ENCODE measurements around the gene ARMC8. TPM values are rescaled to one million over a fixed set of nuclear protein-coding genes. Genes with fewer than 3 reads are reported as not detected.
A peak's percentile ranks its signal among the peaks of the same experiment; 100 is the strongest.

The ARMC8 gene
- total RNA-seq, 1 experiment from 2014 or later = 63.6 TPM

DNA sequence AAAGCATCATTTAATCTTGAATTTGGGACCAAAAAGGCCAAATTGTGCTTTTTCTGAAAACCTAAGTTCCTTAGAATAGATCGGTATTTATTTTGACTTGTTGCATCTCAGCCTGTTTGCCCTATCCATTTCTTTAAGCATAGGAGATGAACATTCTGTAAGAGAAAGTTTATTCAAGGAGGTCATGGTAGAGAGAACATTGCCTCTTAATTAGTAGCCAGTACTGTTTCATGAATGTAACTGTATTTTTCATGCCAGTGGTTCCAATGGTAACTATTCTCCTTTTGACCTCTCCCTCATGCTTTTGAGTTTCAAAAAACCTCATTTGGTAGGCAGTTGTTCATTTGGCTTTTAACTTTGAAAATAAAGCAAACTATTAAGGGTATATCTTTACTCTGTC, 55.4 kb downstream of the ARMC8 start:
- Histone ChIP-seq H3K14ac (ENCODE audit: insufficient read depth, low read length) (no peak overlapping the region), H2AK5ac (ENCODE audit: insufficient read length, low read length) (no peak overlapping the region), H2BK12ac (ENCODE audit: insufficient read length, low read depth, low read length) (no peak overlapping the region), H2AFZ (ENCODE audit: low read length) (no peak overlapping the region), H3K4me2 (ENCODE audit: insufficient read depth, insufficient read length, low read length) (no peak overlapping the region), H4K8ac (replicated peaks; ENCODE audit: insufficient read length, low read depth, low read length) (no peak overlapping the region), H3K56ac (ENCODE audit: insufficient read length, low read depth, low read length) (no peak overlapping the region), H3K9me3 (ENCODE audit: control insufficient read depth, low read depth, low read length) (no peaks in the 10 kb centered on the region), H2BK15ac (ENCODE audit: low read depth, low read length) (no peak overlapping the region), H2BK120ac (ENCODE audit: low read depth, low read length, poor library complexity, severe bottlenecking) (no peak overlapping the region), H3T11ph (ENCODE audit: low read length) (no peak overlapping the region), H4K5ac (ENCODE audit: insufficient read length, low read depth, low read length) (no peak overlapping the region), H3K4me1 (ENCODE audit: insufficient read depth, low read length) (no peaks in the 10 kb centered on the region), H3K27ac (ENCODE audit: insufficient read length, low read depth, low read length) (no peak overlapping the region), H3K4ac (ENCODE audit: low read depth, low read length) (no peak overlapping the region), H2BK20ac (ENCODE audit: low read depth, low read length, poor library complexity, severe bottlenecking) (no peak overlapping the region), H3K79me2 (ENCODE audit: insufficient read depth, low read length) (no peaks in the 10 kb centered on the region), H3K18ac (ENCODE audit: insufficient read length, low read depth, low read length) (no peak overlapping the region), H2BK5ac (ENCODE audit: insufficient read length, low read length) (no peak overlapping the region), H3K27me3 (ENCODE audit: insufficient read depth, low read length) (no peaks in the 10 kb centered on the region), H4K91ac (ENCODE audit: insufficient read length, low read depth, low read length) (no peak overlapping the region), H3K23me2 (ENCODE audit: insufficient read length, low read depth, low read length, poor library complexity, severe bottlenecking) (no peaks in the 10 kb centered on the region), H4K20me1 (ENCODE audit: control insufficient read depth, insufficient read depth, insufficient read length) (no peaks in the 10 kb centered on the region), H3K23ac (ENCODE audit: insufficient read length, low read depth, low read length) (no peak overlapping the region), H3K9ac (ENCODE audit: extremely low read depth, insufficient read length, low read length) (no peak overlapping the region), H3K79me1 (ENCODE audit: insufficient read depth, low read depth, low read length, poor library complexity, severe bottlenecking) (no peaks in the 10 kb centered on the region)
- no peak for DNase-seq
- no peak overlapping the region for H3K4me3 Mint-ChIP-seq
- H3K36me3 Mint-ChIP-seq (ENCODE audit: insufficient read depth in 1 of 3, low read depth in 3 of 3) = peaks cover 12 to 54% (median 46%) of the 10 kb centered on the region in 3 experiments; a peak in 6 of 7 replicates
- H3K27ac Mint-ChIP-seq = peak overlapping the region in 1 of 3 experiments; percentile 52; a peak in 1 of 7 replicates
- WGBS (ENCODE audit: extremely low coverage, insufficient read length, low lambda C conversion rate) = no CpG with 5 or more reads among the region's 1 CpG
- no peaks in the 10 kb centered on the region for H3K9me3 Mint-ChIP-seq
- no peaks in the 10 kb centered on the region for H3K4me1 Mint-ChIP-seq
- TF ChIP-seq, protein P1, sequence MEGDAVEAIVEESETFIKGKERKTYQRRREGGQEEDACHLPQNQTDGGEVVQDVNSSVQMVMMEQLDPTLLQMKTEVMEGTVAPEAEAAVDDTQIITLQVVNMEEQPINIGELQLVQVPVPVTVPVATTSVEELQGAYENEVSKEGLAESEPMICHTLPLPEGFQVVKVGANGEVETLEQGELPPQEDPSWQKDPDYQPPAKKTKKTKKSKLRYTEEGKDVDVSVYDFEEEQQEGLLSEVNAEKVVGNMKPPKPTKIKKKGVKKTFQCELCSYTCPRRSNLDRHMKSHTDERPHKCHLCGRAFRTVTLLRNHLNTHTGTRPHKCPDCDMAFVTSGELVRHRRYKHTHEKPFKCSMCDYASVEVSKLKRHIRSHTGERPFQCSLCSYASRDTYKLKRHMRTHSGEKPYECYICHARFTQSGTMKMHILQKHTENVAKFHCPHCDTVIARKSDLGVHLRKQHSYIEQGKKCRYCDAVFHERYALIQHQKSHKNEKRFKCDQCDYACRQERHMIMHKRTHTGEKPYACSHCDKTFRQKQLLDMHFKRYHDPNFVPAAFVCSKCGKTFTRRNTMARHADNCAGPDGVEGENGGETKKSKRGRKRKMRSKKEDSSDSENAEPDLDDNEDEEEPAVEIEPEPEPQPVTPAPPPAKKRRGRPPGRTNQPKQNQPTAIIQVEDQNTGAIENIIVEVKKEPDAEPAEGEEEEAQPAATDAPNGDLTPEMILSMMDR (conservative IDR thresholded peaks at IDR 0.05) = no peak
- H3K27me3 Mint-ChIP-seq (ENCODE audit: low read depth) = no peaks in the 10 kb centered on the region

Measured in H9 (cell line).